Fibroblast of villous mesenchyme (primary cell): ENCODE results near the gene MALT1. TPM values are rescaled to one million over a fixed set of nuclear protein-coding genes. Genes with fewer than 3 reads are reported as not detected.

ENCODE experiments used
- DNase-seq: peaks from one replicate; pipeline ENCODE4 v3.0.0-alpha.2; 2010; ENCODE audit warnings: low read depth
- H3K4me3 ChIP-seq: 2 replicates; pipeline ENCODE4 v1.5.1; 2011; ENCODE audit warnings: low read depth, mild to moderate bottlenecking, low read length
- total RNA-seq: library from RNA; depleted of rRNA; stranded (reverse); fragments of >200 nt; gene quantifications from 2 replicates; pipeline ENCODE4 v1.2.3, GENCODE V29; 2012
- TF ChIP-seq, protein P1 (sequence below): IDR thresholded peaks from 2 replicates; pipeline ENCODE4 v1.5.1; 2012; ENCODE audit warnings: low read depth, mild to moderate bottlenecking, low read length; ENCODE audit not compliant: insufficient read depth

The MALT1 gene
- total RNA-seq, 1 donor, result 85.1 TPM

DNA sequence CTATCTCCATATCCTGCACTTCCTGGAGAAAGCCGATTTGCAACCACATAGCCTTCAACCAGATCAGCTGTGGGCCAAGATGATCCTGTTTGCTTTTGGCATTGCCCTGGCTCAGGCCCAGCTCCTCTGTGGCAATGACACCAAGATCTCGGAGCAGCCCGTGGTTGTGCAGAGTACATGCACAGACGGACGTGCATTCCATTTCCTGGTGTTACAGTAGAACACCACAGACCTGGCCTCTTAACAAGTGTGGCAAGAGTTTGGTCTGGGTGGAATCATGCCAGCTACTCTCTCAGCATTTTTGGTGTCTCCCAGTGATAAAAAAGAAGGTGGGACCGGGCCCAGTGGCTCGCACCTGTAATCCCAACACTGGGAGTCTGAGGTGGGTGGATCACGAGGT, 20.0 kb downstream of the MALT1 start:
- DNase-seq, result no peak
- H3K4me3 ChIP-seq, result no peak overlapping the region
- TF ChIP-seq, protein P1, sequence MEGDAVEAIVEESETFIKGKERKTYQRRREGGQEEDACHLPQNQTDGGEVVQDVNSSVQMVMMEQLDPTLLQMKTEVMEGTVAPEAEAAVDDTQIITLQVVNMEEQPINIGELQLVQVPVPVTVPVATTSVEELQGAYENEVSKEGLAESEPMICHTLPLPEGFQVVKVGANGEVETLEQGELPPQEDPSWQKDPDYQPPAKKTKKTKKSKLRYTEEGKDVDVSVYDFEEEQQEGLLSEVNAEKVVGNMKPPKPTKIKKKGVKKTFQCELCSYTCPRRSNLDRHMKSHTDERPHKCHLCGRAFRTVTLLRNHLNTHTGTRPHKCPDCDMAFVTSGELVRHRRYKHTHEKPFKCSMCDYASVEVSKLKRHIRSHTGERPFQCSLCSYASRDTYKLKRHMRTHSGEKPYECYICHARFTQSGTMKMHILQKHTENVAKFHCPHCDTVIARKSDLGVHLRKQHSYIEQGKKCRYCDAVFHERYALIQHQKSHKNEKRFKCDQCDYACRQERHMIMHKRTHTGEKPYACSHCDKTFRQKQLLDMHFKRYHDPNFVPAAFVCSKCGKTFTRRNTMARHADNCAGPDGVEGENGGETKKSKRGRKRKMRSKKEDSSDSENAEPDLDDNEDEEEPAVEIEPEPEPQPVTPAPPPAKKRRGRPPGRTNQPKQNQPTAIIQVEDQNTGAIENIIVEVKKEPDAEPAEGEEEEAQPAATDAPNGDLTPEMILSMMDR, result no peak

DNA sequence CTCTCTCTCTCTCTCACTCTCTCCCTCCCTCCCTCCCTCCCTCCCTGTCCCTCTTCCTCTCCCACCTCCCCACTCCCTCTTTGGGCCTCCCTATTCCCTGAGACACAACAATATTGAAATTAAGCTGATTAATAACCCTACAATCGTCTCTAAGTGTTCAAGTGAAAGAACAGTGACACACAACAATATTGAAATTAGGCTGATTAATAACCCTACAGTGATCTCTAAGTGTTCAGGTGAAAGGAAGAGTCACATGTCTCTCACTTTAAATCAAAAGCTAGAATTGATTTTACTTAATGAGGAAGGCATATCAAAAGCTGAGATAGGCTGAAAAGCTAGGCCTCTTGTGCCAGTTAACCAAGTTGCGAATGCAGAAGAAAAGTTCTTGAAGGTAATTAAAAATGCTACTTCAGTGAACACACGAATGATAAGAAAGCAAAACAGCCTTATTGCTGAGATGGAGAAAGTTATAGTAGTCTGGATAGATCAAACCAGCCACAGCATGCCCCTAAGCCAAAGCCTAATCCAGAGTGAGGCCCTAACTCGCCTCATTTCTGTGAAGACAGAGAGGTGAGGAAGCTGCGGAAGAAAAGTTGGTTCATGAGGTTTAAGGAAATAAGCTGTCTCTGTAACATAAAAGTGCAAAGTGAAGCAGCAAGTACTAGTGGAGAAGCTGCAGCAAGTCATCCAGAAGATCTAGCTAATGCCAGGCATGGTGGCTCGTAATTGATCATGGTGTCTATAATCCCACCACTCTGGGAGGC, 21.3 kb downstream of the MALT1 start:
- TF ChIP-seq, protein P1, result no peak
- H3K4me3 ChIP-seq, result no peak overlapping the region
- no peak for DNase-seq

DNA sequence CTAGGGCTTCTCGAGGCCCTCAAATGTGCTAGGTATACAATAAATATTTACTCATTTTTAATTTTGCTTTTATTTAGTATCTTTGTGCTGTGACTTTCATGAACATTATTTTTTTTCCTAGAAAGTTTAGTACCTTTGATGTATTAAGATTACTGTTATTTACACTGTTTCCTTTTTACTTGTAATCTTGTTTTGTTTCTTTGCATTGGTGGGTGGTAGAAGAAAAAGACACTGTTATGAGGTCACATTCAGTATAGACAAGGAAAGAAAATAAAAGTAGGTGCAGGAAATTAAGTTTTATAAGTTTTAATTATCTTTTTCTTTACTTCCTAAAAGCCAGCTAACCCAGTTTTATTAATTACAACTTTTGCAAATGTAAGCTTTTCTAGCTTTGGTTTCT, 23.0 kb downstream of the MALT1 start:
- no peak overlapping the region for H3K4me3 ChIP-seq
- TF ChIP-seq, protein P1, result no peak
- DNase-seq, result no peak

DNA sequence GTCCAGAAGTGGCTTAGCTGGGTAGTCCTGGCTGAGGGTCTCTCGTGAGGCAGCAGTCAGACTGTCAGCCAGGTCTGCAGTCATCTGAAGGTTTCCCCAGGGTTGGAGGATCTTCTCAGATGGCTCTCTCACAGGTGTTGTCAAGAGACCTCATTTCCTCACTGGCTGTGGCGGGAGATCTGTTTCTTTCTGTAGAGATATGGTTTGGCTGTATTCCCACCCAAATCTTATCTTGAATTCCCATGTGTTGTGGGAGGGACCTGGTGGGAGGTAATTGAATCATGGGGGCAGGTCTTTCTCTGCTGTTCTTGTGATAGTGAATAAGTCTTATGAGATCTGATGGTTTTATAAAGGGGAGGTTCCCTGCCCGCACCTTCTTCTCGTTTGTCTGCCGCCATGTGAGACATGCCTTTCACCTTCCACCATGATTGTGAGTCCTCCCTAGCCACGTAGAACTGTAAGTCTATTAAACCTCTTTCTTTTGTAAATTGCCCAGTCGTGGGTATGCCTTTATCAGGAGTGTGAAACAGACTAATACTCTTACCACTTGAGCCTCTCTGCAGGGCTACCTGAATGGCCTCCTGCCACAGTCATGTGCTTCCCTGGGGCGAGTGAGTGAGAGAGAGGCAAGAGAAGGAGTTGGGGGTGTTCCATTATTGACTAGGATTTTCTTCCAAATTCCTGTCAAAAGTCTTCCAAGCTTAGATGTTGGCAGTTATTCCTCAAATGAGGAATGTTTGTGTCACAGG, 23.6 kb downstream of the MALT1 start:
- TF ChIP-seq, protein P1, result no peak
- DNase-seq, result no peak
- H3K4me3 ChIP-seq, result no peak overlapping the region

DNA sequence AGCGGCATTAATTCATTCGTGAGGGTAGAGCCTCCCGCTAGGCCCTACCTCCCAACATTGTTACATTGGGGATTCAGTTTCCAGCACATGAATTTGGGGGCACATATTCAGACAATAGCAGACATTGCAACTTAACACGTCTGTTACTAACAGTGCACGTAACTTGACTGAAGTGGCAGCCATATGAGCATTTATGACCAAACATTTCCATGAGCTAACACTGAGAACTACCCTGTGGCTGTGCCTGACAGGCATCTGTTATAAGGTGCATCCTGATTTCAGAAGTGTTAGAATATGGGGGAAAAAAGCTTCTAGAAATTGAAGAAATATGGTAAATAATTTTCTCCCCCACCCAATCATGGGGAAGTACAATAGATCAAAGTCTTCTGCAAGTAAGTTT, 24.5 kb downstream of the MALT1 start:
- TF ChIP-seq, protein P1, result no peak

DNA sequence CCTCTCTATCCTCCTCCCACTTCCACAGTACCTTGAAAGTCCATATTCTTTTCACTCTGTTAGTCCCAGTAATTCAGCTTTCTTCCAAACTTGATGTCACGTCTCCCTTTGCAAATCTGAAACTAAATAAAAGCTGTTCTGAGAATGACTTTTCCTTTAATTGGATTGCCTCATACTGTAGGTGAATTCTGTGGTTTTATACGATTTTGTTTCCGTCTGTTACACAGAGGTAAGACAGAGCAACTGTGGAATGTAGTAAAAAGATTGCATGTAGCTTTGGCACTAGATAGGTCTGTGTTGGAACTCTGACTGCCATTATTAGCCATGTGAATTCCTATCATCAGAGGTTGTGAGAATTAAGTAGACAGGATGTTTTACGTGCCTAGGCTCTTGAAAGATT, 25.9 kb downstream of the MALT1 start:
- DNase-seq, result no peak
- no peak overlapping the region for H3K4me3 ChIP-seq
- TF ChIP-seq, protein P1, result no peak

More for the DNA sequence above, 24.5 kb downstream of the MALT1 start:
- DNase-seq, result no peak
- no peak overlapping the region for H3K4me3 ChIP-seq
